HS-27A (cell line): ENCODE measurements around the gene SETSIP.
"Not testable (repeated sequence)": the region's sequence is repeated elsewhere in the genome, so short reads cannot be mapped to it uniquely, and the experiment has no call there.

Experiments used
- DNase-seq: peaks from one replicate; pipeline ENCODE4 v3.0.0-alpha.2; 2012; ENCODE audit warnings: low read depth, missing footprints

The SETSIP gene

DNA sequence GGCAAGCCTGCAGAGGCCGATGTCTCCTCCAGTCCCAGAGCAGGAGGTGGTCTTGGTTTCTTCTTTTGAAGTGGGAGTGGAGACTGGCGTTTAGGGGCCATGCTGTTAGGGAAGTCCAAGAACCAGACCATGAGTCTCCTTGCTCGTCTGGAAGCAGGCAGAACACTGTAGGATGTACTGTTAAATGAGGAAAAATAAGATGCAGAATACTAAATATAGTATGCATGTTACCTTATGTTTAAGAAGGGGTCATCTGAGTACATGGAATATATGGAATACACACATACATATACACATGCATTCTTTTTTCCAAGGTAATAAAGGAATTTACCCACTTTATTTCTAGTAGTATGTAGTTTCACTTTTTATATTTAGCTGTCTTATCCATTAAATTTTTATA is at the start of gene SETSIP:
Gene SETSIP (minus strand): TSS at position 101 of the 400 bp plus-strand sequence. CDS start 0 bp downstream, at position 101.
- no peak for DNase-seq

DNA sequence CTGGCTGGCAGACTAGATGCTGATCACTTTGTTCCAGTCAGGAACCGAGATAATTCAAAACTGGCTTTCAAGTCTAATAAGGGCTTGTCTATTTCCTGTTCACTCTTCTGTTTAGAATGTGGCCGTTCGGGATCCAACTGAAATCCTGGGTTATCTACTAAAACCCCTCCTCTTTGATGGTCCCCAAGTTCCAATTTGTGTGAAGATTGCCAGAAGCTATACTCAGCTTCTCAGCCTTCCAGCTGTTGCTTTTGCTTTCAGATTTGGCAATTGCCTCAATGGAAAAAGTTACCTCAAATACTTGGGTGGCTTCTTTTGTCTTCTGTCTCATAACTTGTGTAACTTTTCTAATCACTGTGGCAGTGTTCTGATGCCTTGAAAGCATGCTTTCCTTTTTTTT is 48.7 kb upstream of the SETSIP start:
- no peak for DNase-seq

- DNase-seq, result no peak
These were observed 43.6 kb upstream of the SETSIP start for GRCh38 chr1:92118826-92119225.

GRCh38 chr1:92117526-92117925 is 42.3 kb upstream of the SETSIP start:
- DNase-seq, result no peak

DNA sequence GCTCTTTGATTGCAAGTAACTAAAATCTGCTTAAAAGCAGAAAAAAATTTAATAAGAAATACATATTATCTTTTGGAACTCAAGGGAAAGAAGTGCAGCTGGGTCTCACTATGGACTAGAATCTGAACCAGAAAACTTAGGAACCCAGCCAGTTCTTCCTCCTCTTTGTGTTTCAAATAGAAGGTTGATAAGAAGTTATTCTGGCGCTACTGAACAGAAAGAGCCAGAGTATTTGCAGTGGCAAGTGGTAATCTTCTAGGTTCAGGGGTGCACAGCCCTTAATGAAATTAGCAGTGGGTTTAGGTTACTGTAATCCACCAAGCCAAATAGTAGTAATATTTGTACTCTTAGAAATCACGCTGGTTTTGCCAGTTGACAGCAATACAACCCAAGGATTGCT is 33.4 kb upstream of the SETSIP start:
- no peak for DNase-seq

- DNase-seq, result no peak
These were observed 30.4 kb upstream of the SETSIP start for GRCh38 chr1:92105546-92106081.

GRCh38 chr1:92096317-92096716 is 21.1 kb upstream of the SETSIP start:
- no peak for DNase-seq

DNA sequence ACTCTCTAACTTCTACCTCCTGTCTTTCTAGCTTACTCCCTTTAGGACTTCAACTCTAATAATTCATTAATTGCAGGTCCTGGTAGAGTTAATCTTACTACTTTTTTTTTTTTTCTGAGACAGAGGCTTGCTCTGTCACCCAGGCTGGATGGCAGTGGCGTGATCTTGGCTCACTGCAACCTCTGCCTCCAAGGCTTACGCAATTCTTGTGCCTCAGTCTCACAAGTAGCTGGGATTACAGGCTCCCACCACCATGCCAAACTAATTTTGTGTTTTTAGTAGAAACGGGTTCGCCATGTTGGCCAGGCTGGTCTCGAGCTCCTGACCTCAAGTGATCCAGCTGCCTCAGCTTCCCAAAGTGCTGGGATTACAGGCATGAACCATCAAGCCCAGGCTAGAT is 20.7 kb upstream of the SETSIP start:
- no peak for DNase-seq

GRCh38 chr1:92094595-92094994 is 19.4 kb upstream of the SETSIP start:
- DNase-seq, result no peak

- DNase-seq, result no peak
These were observed 18.9 kb upstream of the SETSIP start for GRCh38 chr1:92094090-92094489.

- DNase-seq, result no peak
These were observed 16.4 kb upstream of the SETSIP start for GRCh38 chr1:92091625-92092024.

DNA sequence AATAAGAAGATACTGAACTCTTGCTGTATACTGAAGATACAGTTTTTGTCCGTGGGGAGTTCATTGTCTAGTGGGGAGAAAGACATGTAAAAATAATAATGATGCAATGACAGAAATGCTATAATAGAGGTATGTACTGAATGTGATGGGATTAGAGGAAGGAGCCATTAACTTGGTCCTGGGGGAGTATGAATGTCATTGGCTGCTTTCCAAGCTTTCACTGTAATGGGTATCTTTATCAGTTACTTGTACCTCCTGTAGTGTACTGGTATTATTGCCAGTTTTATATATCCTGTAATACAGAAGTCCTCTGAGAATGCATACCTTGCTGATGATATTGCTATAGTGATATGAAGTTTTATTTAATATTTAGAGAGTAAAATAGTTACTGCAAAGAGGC is 12.3 kb upstream of the SETSIP start:
- DNase-seq, result no peak

DNA sequence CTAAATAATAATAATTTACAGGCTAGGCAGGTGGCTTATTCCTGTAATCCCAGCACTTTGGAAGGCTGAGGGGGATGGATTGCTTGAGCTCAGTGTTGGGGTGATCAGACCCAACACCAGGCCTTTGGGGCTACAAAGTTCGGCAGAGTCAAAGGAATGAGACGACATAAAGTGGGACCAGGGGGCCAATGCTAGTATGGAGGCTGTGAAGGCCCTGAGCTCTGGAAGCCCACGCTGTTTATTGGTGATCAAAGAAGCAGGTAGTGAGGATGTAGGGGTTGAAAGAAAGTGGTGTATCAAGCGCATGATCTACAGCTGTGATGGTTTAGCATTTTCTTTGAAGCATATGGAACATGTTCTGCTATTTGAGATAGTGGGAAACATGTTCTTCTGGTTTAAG is 10.5 kb upstream of the SETSIP start:
- no peak for DNase-seq

GRCh38 chr1:92084651-92085050 is 9.4 kb upstream of the SETSIP start:
- DNase-seq, result no peak

DNA sequence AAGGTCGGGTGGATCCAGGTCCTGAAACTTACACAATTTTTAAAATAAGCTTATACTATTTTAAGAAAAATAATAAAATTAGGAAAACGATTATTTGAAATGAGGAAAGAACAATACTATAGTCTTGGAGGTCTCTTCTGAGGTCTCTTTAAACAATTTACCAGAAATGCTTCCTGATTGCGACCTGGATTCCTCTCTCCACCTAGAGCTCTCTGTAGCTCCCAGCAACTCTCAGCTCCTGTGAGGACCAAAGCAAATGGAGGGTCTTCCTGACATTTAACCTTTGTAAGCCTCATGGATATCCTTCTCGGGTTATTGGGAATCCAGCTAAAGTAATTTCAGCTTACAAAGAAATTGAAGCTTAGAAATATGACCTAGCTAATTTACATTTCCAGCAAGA is 5.8 kb upstream of the SETSIP start:
- DNase-seq, result no peak

GRCh38 chr1:92080128-92080985 is 5.1 kb upstream of the SETSIP start, which contains the start of gene BTBD8:
BTBD8 (plus strand) TSS chr1:92080345; CDS start chr1:92080572, 227 bp downstream.
- DNase-seq, result peak; percentile 54

GRCh38 chr1:92079441-92079840 is 4.2 kb upstream of the SETSIP start:
- no peak for DNase-seq

DNA sequence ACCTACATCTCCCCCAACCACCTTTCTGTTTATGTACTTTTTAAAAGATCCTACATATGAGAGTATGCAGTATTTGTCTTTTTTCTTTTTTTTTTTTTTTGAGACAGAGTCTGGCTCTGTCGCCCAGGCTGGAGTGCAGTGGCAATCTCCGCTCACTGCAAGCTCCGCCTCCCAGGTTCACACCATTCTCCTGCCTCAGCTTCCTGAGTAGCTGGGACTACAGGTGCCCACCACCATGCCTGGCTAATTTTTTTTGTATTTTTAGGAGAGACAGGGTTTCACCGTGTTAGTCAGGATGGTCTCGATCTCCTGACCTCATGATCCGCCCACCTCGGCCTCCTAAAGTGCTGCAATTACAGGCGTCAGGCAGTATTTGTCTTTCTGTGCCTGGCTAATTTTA is 2.9 kb upstream of the SETSIP start:
- not testable (repeated sequence) for DNase-seq

GRCh38 chr1:92076363-92076762 is 1.2 kb upstream of the SETSIP start:
- no peak for DNase-seq

DNA sequence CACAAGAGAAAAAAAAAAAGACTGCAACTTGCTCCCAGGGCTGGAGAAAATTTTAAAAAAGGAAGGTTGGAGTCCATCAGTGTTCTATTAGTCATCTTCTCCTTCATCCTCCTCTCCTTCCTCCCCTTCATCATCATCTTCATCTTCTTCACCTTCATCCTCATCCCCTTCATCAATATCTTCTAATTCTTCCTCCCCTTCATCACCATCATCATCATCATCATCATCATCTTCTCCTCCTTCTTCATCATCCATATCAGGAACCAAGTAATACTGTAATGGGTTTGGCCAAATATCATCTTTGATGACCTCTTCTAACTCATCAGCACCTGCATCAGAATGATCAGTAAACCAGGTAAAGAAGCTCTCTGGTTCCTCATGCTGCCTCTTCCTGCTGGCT is 765 bp downstream of the SETSIP start:
- not testable (repeated sequence) for DNase-seq

DNA sequence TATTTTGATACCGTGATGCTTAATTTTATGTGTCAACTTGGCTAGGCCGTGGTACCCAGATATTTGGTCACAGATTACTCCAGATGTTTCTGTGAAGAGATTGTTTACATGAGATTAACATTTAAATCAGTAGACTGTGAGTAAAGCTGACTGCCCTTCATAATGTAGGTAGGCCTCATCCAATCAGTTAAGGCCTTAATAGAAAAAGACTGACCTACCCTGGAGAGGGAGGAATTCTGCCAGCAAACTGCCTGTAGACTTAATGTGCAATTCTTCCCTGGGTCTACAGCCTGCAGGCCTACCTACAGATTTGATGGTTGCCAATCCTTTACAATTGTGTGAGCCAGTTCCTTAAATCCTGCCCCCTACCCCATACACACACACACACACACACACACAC is 4.3 kb downstream of the SETSIP start:
- no peak for DNase-seq

- DNase-seq, result no peak
These were observed 8.9 kb downstream of the SETSIP start for GRCh38 chr1:92066321-92066720.

DNA sequence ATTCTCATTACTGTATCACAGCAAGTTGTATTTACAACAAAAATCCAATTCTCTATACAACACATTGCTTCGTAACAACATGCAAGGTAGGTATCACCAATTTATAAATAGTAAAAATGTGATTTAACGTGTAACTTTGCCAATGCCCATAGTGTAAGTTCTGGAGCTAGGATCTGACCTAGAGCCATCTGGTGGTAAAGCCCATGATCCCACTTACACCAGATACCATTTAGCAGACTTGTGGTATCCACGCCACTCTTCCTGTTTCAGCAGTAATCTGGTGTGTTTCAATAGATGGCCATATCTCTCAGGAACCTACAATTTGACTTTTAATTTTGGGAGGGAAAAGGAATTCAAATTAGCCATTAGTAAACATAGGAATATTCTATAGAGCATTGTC is 10.2 kb downstream of the SETSIP start:
- DNase-seq, result no peak

DNA sequence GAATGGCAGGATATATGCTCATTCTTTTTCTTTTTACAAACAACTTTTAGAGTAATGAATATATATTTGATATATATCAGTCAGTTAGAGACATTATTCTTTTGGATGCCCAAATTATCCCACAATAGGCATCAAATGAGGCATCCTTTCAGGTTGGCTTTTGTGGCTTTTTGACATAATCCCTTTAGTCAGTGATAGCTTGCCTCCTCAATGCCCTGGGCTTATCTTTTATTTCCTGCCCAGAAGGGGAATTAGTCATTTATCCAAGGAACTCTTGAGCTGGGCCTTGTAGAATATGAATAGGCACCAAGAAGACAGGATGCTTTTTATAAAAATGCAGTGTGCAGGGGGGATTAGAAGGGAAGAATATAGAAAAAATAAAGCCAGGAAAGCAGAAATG is 23.3 kb downstream of the SETSIP start:
- DNase-seq, result no peak
